ENCODE data around the gene BRCC3. TPM values are rescaled to one million over a fixed set of nuclear protein-coding genes. Genes with fewer than 3 reads are reported as not detected.

The BRCC3 gene
- total RNA-seq, 1 donor from 2014 or later: 10.0 TPM

DNA sequence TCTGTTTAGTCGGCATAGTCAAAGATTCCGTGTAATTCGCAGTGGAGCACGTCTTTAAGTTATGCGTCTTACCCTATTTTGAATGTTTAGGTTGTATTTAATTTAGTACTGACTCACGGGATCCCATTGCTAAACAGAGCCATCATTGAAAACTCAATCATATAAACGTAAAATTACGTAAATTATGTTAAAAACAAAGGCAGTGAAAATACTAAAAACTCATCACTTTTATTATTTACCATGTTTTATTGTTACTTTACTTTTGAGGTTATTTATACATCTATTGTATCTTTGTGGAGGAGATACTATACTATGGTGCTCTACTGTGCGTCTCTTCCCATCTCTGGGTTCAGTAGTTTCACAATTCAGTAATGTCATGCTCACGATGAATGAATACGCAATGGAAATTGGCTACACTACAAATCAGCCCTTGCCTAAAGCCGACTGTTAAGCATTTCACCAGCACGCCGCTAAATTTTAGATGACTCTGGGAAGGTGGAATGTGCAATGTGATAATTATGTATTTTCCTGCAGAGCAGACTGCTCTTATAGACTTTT is 43.7 kb upstream of the BRCC3 start:
- TF ChIP-seq, protein P1, sequence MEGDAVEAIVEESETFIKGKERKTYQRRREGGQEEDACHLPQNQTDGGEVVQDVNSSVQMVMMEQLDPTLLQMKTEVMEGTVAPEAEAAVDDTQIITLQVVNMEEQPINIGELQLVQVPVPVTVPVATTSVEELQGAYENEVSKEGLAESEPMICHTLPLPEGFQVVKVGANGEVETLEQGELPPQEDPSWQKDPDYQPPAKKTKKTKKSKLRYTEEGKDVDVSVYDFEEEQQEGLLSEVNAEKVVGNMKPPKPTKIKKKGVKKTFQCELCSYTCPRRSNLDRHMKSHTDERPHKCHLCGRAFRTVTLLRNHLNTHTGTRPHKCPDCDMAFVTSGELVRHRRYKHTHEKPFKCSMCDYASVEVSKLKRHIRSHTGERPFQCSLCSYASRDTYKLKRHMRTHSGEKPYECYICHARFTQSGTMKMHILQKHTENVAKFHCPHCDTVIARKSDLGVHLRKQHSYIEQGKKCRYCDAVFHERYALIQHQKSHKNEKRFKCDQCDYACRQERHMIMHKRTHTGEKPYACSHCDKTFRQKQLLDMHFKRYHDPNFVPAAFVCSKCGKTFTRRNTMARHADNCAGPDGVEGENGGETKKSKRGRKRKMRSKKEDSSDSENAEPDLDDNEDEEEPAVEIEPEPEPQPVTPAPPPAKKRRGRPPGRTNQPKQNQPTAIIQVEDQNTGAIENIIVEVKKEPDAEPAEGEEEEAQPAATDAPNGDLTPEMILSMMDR (IDR thresholded peaks at IDR 0.05; ENCODE audit: insufficient read depth, low read length, severe bottlenecking): no peak
- Histone ChIP-seq H3K36me3 (ENCODE audit: control insufficient read depth, insufficient read depth, low read length) (no peaks in the 10 kb centered on the region), H3K27me3 (ENCODE audit: control insufficient read depth, insufficient read depth, low read length) (no peaks in the 10 kb centered on the region), H3K4me3 (ENCODE audit: low read depth, low read length) (peak overlapping the region; percentile 47)
- FAIRE-seq (no peak), DNase-seq (ENCODE audit: low read depth) (peak; percentile 61)

DNA sequence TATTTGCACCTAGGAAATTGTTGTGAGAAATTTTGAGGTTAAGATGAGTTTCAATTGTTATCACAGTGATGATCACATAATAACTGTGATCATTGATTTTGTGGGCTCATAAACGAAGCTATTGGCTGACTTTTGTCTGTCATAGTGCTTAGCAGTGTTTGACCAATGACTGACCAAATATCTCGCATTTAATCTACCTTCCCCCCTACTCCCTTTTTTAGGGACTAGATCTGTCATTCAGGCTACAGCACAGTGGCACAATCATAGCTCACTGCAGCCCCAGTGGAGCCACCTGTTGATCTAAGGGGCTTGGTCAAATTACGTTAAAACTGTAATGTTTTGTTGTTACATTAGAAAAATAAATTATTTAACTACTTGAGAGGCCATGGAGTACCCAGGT is 43.2 kb upstream of the BRCC3 start:
- FAIRE-seq (no peak), DNase-seq (ENCODE audit: low read depth) (no peak)
- H3K4me3 ChIP-seq (ENCODE audit: low read depth, low read length): peak overlapping the region; percentile 47
- no peaks in the 10 kb centered on the region for H3K36me3 ChIP-seq (ENCODE audit: control insufficient read depth, insufficient read depth, low read length)
- no peaks in the 10 kb centered on the region for H3K27me3 ChIP-seq (ENCODE audit: control insufficient read depth, insufficient read depth, low read length)
- TF ChIP-seq, protein P1 (IDR thresholded peaks at IDR 0.05; ENCODE audit: insufficient read depth, low read length, severe bottlenecking): no peak

DNA sequence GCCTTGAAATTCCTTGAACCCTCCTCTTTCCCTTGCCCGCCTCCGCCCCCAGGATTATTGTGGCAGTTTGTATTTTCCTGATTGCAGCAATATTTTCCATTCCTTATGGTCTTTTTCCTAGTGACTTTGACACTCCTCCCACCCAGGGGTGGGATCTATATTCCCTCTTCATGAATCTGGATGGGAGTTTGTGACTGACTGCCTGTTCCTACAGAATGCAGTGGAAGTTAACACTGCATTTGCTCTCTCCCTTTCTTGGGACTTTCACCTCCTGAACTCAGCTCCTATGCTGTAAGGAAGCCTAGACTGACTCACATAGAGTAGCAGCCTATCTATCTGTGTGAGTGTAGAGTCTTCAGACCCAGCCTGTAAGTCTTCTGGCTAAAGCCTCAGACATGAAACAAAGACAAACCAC is 42.4 kb upstream of the BRCC3 start:
- TF ChIP-seq, protein P1 (IDR thresholded peaks at IDR 0.05; ENCODE audit: insufficient read depth, low read length, severe bottlenecking): no peak
- Histone ChIP-seq H3K4me3 (ENCODE audit: low read depth, low read length) (no peak overlapping the region), H3K27me3 (ENCODE audit: control insufficient read depth, insufficient read depth, low read length) (no peaks in the 10 kb centered on the region), H3K36me3 (ENCODE audit: control insufficient read depth, insufficient read depth, low read length) (no peaks in the 10 kb centered on the region)
- FAIRE-seq: no peak
- DNase-seq (ENCODE audit: low read depth): peak; percentile 10

GRCh38 chrX:155031657-155032056 is 39.7 kb upstream of the BRCC3 start:
- Histone ChIP-seq H3K4me3 (ENCODE audit: low read depth, low read length) (no peak overlapping the region), H3K27me3 (ENCODE audit: control insufficient read depth, insufficient read depth, low read length) (no peaks in the 10 kb centered on the region), H3K36me3 (ENCODE audit: control insufficient read depth, insufficient read depth, low read length) (no peaks in the 10 kb centered on the region)
- DNase-seq (ENCODE audit: low read depth): no peak
- TF ChIP-seq, protein P1 (IDR thresholded peaks at IDR 0.05; ENCODE audit: insufficient read depth, low read length, severe bottlenecking): no peak
- FAIRE-seq: no peak

DNA sequence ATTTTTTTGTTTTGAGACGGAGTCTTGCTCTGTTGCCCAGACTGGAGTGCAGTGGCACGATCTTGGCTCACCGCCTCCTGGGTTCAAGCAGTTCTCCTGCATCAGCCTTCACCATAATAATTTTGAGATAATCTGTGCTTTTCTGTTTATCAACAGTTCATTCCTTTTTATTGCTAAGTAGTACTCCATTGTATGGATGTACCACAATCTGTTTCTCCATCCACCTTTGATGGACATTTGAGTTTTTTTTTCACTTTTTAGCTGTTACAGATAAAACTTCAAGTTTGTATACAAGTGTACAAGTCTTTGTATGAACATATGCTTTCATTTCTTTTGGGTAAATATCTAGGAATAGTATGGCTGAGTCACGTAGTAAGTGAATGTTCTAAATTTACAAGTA is 35.6 kb upstream of the BRCC3 start:
- FAIRE-seq: no peak

More for the DNA sequence above, 35.6 kb upstream of the BRCC3 start:
- Histone ChIP-seq H3K36me3 (ENCODE audit: control insufficient read depth, insufficient read depth, low read length) (no peaks in the 10 kb centered on the region), H3K27me3 (ENCODE audit: control insufficient read depth, insufficient read depth, low read length) (no peaks in the 10 kb centered on the region), H3K4me3 (ENCODE audit: low read depth, low read length) (no peak overlapping the region)
- no peak for DNase-seq (ENCODE audit: low read depth)
- TF ChIP-seq, protein P1 (IDR thresholded peaks at IDR 0.05; ENCODE audit: insufficient read depth, low read length, severe bottlenecking): no peak
